Caco-2 (cell line): ENCODE measurements around the gene GIMAP5. TPM values are rescaled to one million over a fixed set of nuclear protein-coding genes. Genes with fewer than 3 reads are reported as not detected.

ENCODE experiments used
- BruUV-seq: library from RNA; stranded (reverse); fragments of 400-500 nt; replicated peaks from 2 replicates; lab custom pipeline; 2021; lab: Mats Ljungman, UMichigan
- CTCF ChIA-PET: fragments of 300-600 bp; sonication (Branson Sonifier 250); formaldehyde crosslinking; loops from one replicate; lab custom pipeline; 2022; ENCODE audit warnings: antibody characterized with exemption; lab: Charles Lee
- POLR2A ChIA-PET: fragments of 300-600 bp; sonication (Branson Sonifier 250); formaldehyde crosslinking; loops from one replicate; lab custom pipeline; 2022; ENCODE audit warnings: antibody characterized with exemption; lab: Charles Lee
- DNase-seq, 2 experiments: peaks; one replicate each; pipeline versions ENCODE4 v3.0.0 to v3.0.0-alpha.2; 2020 to 2022
- H3K27me3 ChIP-seq: replicated peaks from 2 replicates; pipeline ENCODE4 v1.6.0; 2011; ENCODE audit warnings: low read length; ENCODE audit not compliant: control insufficient read depth, insufficient read depth
- H3K36me3 ChIP-seq: 2 replicates; pipeline ENCODE4 v1.5.1; 2011; ENCODE audit warnings: low read length; ENCODE audit not compliant: control insufficient read depth, insufficient read depth
- H3K4me1 ChIP-seq: fragments of 250-450 bp; sonication (Bioruptor Pico); 2 replicates; pipeline ENCODE4 v1.5.1; 2020; ENCODE audit warnings: mild to moderate bottlenecking
- H3K4me3 ChIP-seq: 2 replicates; pipeline ENCODE4 v1.5.1; 2011; ENCODE audit warnings: low read depth, mild to moderate bottlenecking, control low read depth, low read length
- H3K9me3 ChIP-seq: fragments of 250-450 bp; sonication (Bioruptor Pico); 2 replicates; pipeline ENCODE4 v1.5.1; 2020; ENCODE audit warnings: mild to moderate bottlenecking, moderate library complexity
- H3K27ac Mint-ChIP-seq: one replicate; pipeline ENCODE4 v1.8.0; 2022; ENCODE audit warnings: mixed read lengths; ENCODE audit not compliant: unreplicated experiment
- H3K27me3 Mint-ChIP-seq: one replicate; pipeline ENCODE4 v1.8.0; 2022; ENCODE audit warnings: mixed read lengths; ENCODE audit not compliant: insufficient read depth, unreplicated experiment
- H3K36me3 Mint-ChIP-seq: one replicate; pipeline ENCODE4 v1.8.0; 2022; ENCODE audit warnings: mild to moderate bottlenecking, mixed read lengths; ENCODE audit not compliant: insufficient read depth, unreplicated experiment
- H3K4me1 Mint-ChIP-seq: one replicate; pipeline ENCODE4 v1.8.0; 2022; ENCODE audit warnings: low read depth, mixed read lengths; ENCODE audit not compliant: unreplicated experiment
- H3K4me3 Mint-ChIP-seq: one replicate; pipeline ENCODE4 v1.8.0; 2022; ENCODE audit warnings: mild to moderate bottlenecking, moderate library complexity, mixed read lengths; ENCODE audit not compliant: unreplicated experiment
- H3K9me3 Mint-ChIP-seq: one replicate; pipeline ENCODE4 v1.8.0; 2022; ENCODE audit warnings: mixed read lengths; ENCODE audit not compliant: unreplicated experiment
- CTCF ChIP-seq, 2 experiments: fragments of 200-600 bp in 1 of 2; IDR thresholded peaks; 1 replicate in 1 of 2; 2 replicates in 1 of 2; pipeline versions ENCODE4 v1.5.1 to v1.8.0; 2011 to 2022; ENCODE audit warnings: antibody characterized with exemption in 1 of 2, control low read depth in 1 of 2, inconsistent platforms in 1 of 2, low read depth in 1 of 2, low read length in 1 of 2, mild to moderate bottlenecking in 1 of 2, moderate library complexity in 1 of 2; ENCODE audit not compliant: insufficient read depth in 1 of 2, severe bottlenecking in 1 of 2, unreplicated experiment in 1 of 2
- intact Hi-C: fragments of 100-400 bp; cut with micrococcal nuclease; formaldehyde crosslinking; loops from one replicate; pipeline ENCODE4 v1.10.0; 2022; ENCODE audit not compliant: unreplicated experiment
- total RNA-seq: library from RNA; stranded (reverse); gene quantifications from 2 replicates; pipeline ENCODE4 v1.2.3, GENCODE V29; 2022

The GIMAP5 gene
- total RNA-seq, 1 experiment from 2014 or later: not detected

- peaks cover 7% of the 10 kb centered on the region for H3K4me1 Mint-ChIP-seq
- DNase-seq: no peak
- peaks cover 18% of the 10 kb centered on the region for H3K4me1 ChIP-seq
- TF ChIP-seq CTCF (IDR thresholded peaks at IDR 0.05; ENCODE audit: insufficient read depth in 1 of 2, low read depth in 1 of 2, low read length in 1 of 2, severe bottlenecking in 1 of 2, unreplicated experiment in 1 of 2): no peak
- H3K9me3 ChIP-seq: no peaks in the 10 kb centered on the region
- no peak overlapping the region for H3K27ac Mint-ChIP-seq
- no TSS peak for BruUV-seq
- H3K36me3 ChIP-seq: no peaks in the 10 kb centered on the region
- H3K4me3 ChIP-seq: no peak overlapping the region
- H3K36me3 Mint-ChIP-seq: no peaks in the 10 kb centered on the region
- no peak overlapping the region for H3K4me3 Mint-ChIP-seq
- POLR2A ChIA-PET: no interaction called here
- CTCF ChIA-PET: no interaction called here
- peaks cover 3% of the 10 kb centered on the region for H3K27me3 Mint-ChIP-seq
- H3K27me3 ChIP-seq: no peaks in the 10 kb centered on the region
- H3K9me3 Mint-ChIP-seq: no peaks in the 10 kb centered on the region
- intact Hi-C loops: no loop called here
Measured at GRCh38 chr7:150781961-150782360, 44.7 kb downstream of the GIMAP5 start.

- H3K4me3 Mint-ChIP-seq: no peak overlapping the region
- no TSS peak for BruUV-seq
- CTCF ChIA-PET: interaction anchor here (0.6 kb wide), 3 partner anchors 55 to 395 kb away, joined by 3 to 8 read pairs (median 4); partner anchors contain the start of gene AOC1
Measured at GRCh38 chr7:150784120-150784736, 47.0 kb downstream of the GIMAP5 start.

GRCh38 chr7:150784954-150785353 is 47.7 kb downstream of the GIMAP5 start:
- Histone ChIP-seq H3K4me3 (no peak overlapping the region), H3K9me3 (no peaks in the 10 kb centered on the region), H3K27me3 (no peaks in the 10 kb centered on the region), H3K36me3 (no peaks in the 10 kb centered on the region), H3K4me1 (peaks cover 18% of the 10 kb centered on the region)
- Mint-ChIP-seq H3K9me3 (no peaks in the 10 kb centered on the region), H3K4me3 (no peak overlapping the region), H3K4me1 (peaks cover 7% of the 10 kb centered on the region), H3K27ac (no peak overlapping the region), H3K36me3 (no peaks in the 10 kb centered on the region), H3K27me3 (no peaks in the 10 kb centered on the region)
- BruUV-seq: no TSS peak
- no peak for DNase-seq
- intact Hi-C loops: no loop called here
- TF ChIP-seq CTCF (IDR thresholded peaks at IDR 0.05; ENCODE audit: insufficient read depth in 1 of 2, low read depth in 1 of 2, low read length in 1 of 2, severe bottlenecking in 1 of 2, unreplicated experiment in 1 of 2): no peak
- CTCF ChIA-PET: interaction anchor here (0.7 kb wide), 1 partner anchor 157 kb away, joined by 3 read pairs; no protein-coding TSS in a partner anchor
- POLR2A ChIA-PET: no interaction called here

More at GRCh38 chr7:150784120-150784736, 47.0 kb downstream of the GIMAP5 start:
- Mint-ChIP-seq H3K9me3 (no peaks in the 10 kb centered on the region), H3K27ac (peak overlapping the region; percentile 46), H3K4me1 (peaks cover 7% of the 10 kb centered on the region), H3K36me3 (no peaks in the 10 kb centered on the region), H3K27me3 (no peaks in the 10 kb centered on the region)
- Histone ChIP-seq H3K4me3 (no peak overlapping the region), H3K36me3 (no peaks in the 10 kb centered on the region), H3K27me3 (no peaks in the 10 kb centered on the region), H3K9me3 (no peaks in the 10 kb centered on the region), H3K4me1 (peaks cover 18% of the 10 kb centered on the region)
- no peak for TF ChIP-seq CTCF (IDR thresholded peaks at IDR 0.05; ENCODE audit: insufficient read depth in 1 of 2, low read depth in 1 of 2, low read length in 1 of 2, severe bottlenecking in 1 of 2, unreplicated experiment in 1 of 2)
- DNase-seq: peak; percentile 20 to 73
- POLR2A ChIA-PET: interaction anchor here (0.6 to 0.7 kb wide), 2 partner anchors 48 to 192 kb away, joined by 6 to 7 read pairs; no protein-coding TSS in a partner anchor
- intact Hi-C loops: no loop called here
